Measurements from ENCODE around the gene SQOR.

SQOR gene

DNA sequence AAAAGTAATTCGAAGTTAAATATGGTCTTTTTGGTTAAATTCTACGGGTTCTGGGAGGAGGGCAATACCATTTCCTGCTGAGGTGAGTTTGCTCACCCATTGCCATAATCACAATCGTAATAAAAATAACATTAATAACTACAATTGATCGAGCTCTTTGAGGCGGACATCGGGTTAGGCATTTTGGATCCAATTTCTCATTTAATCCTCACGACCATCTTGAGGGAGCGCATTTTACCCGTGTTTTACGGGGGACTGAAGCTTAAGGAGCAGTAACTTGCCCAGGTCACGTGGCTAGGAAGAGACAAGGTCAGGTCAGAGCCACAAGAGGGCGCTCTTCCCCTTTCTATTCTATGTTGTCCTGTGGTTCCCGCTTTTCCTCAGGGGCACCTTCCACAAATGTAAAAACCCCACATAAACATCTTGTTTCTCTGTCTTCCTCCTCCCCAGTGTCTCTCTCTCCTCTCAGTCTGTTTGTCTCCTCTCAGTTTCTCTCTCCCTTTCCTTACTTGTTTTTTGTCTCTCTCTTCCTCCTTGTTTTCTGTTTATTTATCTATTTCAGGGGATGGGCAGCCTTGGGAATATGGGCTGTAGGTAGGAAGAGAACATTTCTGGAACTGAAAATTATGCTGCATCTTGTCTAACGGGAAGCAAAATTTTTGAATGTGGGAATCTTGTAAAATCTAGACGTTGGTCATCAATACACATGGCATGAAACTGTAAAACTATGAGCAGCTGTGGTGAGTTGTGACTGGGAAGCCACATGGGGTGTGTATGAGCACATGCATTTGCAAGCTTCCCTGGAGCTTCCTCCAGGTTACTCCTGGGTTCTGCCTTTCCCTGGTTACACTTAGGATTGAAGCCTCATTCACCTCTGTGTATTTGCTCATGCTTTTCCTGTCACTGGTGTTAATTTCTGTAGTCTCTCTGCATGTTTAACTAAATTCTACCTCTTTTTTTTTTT is 71.0 kb downstream of the SQOR start:
- DNase-seq (ENCODE audit: low spot score) = peak; percentile 87

DNA sequence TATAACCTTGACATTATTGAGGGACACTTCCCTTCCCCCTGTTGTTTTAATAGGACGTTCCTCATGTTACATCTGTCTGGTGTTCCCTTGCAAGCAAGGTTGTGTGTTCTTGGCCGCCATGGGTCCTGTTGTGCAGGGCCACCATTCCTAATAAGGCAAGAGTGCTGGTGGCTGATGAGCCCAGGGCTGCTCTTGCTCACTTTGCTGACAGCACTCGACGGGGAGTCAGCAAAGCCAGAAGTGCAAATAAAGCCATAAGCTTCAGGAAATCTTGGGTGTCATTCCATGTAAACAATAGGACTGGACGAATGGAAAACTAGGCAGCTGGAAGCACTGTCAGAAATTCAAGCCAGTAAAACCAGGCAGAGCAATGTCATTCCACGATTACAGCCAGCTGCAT is 75.8 kb downstream of the SQOR start:
- no peak for DNase-seq (ENCODE audit: low spot score)

DNA sequence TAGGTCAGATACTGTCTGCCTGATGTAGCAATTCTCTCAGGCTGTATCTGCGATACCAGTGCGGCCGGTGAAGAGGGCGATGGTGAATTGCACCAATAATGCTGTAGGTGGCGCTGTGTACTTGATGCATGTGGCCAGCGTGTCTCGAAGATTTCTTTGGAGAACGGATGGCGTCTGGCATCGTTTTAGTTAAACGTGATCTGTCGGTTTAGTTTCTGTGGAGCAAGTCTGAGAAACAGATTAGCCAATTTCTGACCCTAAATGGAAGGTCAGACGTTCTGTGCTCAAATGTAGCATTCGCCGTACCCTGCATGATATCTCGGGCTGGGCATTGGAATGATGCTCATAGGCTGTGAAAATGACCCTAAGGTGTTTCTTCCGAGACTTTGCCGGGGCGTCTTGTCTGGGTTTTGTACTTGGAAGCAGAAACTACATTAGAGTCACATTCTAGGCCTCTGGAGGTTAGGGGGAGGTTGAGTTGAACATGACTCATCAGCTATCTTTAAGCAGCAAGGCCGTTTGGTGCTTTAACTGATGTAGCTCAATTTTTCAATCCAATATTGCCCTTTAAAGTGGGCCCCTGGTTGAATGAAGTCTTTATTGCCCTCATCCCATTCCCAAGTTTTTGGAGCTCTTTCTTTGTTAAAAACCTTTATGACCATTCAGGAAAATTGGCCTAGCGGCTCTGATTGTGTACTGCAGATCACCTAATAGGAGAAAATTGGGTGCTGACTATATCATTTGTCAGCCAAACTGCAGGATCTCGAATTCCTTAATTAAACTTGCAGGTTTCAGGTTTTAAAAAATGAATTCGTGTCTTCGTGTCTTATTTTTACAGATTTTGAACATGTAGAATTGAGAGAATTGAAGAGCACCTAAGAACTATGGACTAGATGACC is 80.0 kb downstream of the SQOR start:
- DNase-seq (ENCODE audit: low spot score) = peak; percentile 86

GRCh38 chr15:45715528-45715927 is 80.7 kb downstream of the SQOR start:
- peak; percentile 62 for DNase-seq (ENCODE audit: low spot score)

DNA sequence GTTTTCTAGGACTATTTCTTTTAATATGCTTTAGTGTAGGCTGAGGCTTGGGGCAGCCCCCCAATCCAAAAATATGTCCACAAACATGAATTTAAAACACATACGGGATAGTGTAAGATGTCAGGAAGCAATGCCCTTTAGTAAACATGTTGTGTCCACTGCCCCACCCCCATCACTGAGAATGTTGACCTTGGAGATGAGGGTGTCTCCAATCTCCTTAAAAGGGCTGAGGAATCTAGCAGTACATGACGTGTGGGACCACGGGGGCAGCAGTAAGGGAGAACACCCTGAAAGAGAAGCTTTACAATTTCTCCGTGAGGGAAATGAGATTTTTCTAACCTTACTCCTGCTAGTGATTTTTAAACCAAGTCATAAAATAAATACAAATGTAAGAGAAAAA is 84.7 kb downstream of the SQOR start:
- no peak for DNase-seq (ENCODE audit: low spot score)

DNA sequence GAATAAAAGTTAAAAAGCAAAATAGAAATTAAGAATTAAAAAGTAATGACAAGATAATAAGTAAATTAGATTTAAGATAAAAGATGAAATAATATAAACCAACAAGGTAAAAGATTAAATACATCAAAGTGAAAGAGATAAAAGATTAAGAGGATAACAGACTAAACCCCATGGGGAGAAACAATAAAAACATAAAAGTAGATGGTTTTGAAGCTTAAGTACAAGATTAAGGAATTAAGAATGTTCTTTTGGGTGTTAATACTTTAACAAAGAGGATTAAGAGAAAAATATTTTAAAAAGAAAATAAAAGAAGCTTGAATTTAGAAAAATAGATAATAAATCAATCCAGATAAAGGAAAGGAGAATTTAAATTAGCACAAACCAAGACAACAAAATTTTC is 85.4 kb downstream of the SQOR start:
- no peak for DNase-seq (ENCODE audit: low spot score)

DNA sequence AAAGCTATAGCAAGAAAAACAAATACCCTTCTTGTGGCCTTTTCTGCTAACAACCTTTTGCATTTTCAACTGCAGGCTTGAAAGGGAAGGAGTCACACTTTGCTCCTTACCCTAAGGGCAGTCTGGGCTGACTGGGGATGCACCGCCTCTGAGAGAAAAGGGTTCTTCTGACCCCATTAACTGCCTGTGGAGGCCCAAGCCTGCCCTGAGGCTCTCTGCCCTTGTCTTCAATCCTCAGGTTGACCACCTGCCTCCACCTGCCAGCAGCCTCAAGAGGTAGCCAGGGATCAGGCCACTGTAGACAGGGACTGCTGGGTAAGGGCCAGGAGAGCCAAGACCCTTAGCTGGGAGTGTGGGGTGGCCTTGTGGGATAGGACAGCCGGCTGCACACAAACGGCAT is 93.8 kb downstream of the SQOR start:
- DNase-seq (ENCODE audit: low spot score) = no peak

GRCh38 chr15:45729141-45729540 is 94.3 kb downstream of the SQOR start:
- DNase-seq (ENCODE audit: low spot score) = no peak

DNA sequence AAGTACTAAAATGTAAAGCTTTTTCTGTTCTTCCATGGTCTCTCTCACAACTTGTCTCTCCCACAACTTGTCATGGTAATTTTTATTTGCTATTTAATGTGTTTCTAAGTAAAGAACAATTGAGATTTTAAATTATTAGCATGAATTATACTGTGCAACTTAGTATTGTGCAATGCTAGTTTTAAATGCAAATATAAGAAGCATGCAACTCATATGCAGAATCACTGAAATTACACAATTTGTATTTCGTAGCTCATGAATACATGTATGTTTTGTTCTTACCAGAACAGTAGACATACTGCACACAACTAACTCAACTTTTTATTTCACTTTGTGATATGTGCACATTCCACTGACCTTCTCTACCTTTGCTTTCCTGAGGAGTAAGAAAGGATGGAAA is 96.5 kb downstream of the SQOR start:
- no peak for DNase-seq (ENCODE audit: low spot score)

DNA sequence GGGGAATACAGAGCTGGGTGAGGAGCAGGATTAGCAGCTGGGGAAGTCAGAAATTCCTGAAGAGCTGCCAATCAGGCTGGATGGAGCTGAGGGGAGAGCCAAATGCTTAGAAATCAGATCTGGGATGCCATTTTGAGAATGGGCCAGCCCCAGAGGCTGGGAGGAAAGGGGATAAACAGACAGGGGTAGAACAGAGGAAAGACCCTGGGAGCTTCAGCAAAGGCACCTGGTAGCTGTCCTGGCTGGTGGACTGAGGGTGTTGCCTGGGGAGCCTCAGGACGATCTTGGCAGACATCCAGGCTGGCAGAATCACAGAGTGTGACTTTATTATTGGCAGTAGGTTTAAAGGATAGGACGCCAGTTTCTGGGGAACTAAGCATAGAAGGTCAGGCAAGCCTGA is 97.8 kb downstream of the SQOR start:
- DNase-seq (ENCODE audit: low spot score) = no peak

GRCh38 chr15:45734260-45734711 is 99.5 kb downstream of the SQOR start:
- peak; percentile 94 for DNase-seq (ENCODE audit: low spot score)
